B cell (primary cell): ENCODE data around the gene PITPNM3.

Experiments used
- EZH2 ChIP-seq: IDR thresholded peaks from 2 replicates; pipeline ENCODE4 v1.6.1; 2012; ENCODE audit warnings: borderline replicate concordance, low read depth, mild to moderate bottlenecking, moderate library complexity, low read length; ENCODE audit not compliant: insufficient read depth, poor library complexity, severe bottlenecking
- TF ChIP-seq, protein P1 (sequence below): fragments of 200-600 bp; IDR thresholded peaks from one replicate; pipeline ENCODE4 v1.8.0; 2022; ENCODE audit warnings: antibody characterized with exemption, mild to moderate bottlenecking

DNA sequence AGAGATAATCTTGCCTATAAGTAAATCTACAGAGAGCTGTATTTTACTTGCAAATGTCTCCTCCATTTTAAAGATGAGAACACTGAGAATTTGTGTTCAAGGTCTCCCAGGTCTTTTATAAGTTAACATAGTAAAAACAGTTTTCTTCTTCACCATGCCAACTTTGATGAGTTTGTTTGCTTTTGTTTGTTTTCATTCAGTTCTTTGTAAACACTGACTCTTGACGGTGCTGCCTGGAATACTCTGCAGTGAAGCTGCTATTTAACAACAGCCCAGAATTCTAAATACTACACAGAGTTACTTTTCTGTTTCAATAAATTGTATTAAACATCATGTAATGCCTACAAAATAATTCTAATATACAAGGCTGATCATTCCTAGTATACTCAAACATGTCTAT, 41.4 kb upstream of the PITPNM3 start:
- TF ChIP-seq, protein P1, sequence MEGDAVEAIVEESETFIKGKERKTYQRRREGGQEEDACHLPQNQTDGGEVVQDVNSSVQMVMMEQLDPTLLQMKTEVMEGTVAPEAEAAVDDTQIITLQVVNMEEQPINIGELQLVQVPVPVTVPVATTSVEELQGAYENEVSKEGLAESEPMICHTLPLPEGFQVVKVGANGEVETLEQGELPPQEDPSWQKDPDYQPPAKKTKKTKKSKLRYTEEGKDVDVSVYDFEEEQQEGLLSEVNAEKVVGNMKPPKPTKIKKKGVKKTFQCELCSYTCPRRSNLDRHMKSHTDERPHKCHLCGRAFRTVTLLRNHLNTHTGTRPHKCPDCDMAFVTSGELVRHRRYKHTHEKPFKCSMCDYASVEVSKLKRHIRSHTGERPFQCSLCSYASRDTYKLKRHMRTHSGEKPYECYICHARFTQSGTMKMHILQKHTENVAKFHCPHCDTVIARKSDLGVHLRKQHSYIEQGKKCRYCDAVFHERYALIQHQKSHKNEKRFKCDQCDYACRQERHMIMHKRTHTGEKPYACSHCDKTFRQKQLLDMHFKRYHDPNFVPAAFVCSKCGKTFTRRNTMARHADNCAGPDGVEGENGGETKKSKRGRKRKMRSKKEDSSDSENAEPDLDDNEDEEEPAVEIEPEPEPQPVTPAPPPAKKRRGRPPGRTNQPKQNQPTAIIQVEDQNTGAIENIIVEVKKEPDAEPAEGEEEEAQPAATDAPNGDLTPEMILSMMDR, result no peak
- TF ChIP-seq EZH2, result no peak
